B cell (primary cell): ENCODE measurements around the gene AHCTF1. TPM values are rescaled to one million over a fixed set of nuclear protein-coding genes. Genes with fewer than 3 reads are reported as not detected.

ENCODE experiments used
- ATAC-seq: fragments of 200-7000 bp; cut with Tn5 transposase; one replicate; pipeline ENCODE4 v1.10.0; 2021; ENCODE audit warnings: low read depth, mild to moderate bottlenecking, moderate number of reproducible peaks, moderate library complexity
- CTCF ChIA-PET: fragments of 350-600 bp; sonication (Branson Sonifier 250); formaldehyde crosslinking; loops from one replicate; lab custom pipeline; 2021; ENCODE audit warnings: antibody characterized with exemption, inconsistent platforms; lab: Charles Lee
- POLR2A ChIA-PET: fragments of 350-600 bp; sonication (Branson Sonifier 250); formaldehyde crosslinking; loops from one replicate; lab custom pipeline; 2021; ENCODE audit warnings: antibody characterized with exemption; lab: Charles Lee
- DNase-seq: peaks from one replicate; pipeline ENCODE4 v3.0.0; 2013
- H2AFZ ChIP-seq: 2 replicates; pipeline ENCODE4 v1.6.1; 2012; ENCODE audit warnings: mild to moderate bottlenecking, low read depth, low read length; ENCODE audit not compliant: insufficient read depth, poor library complexity, severe bottlenecking
- H3K27ac ChIP-seq, 2 donors: 1 replicate in 1 of 2; 2 replicates in 1 of 2; pipeline ENCODE4 v1.5.1; 2012 to 2013; ENCODE audit warnings: low read length in 2 of 2, mild to moderate bottlenecking in 2 of 2, moderate library complexity in 1 of 2
- H3K27me3 ChIP-seq, 4 experiments: fragments of 200-600 bp in 1 of 4; sonication (generic) in 1 of 4; replicated peaks in 1 of 4; 1 replicate in 2 of 4; 2 replicates in 2 of 4; pipeline versions ENCODE4 v1.6.1 to v1.7.0; 2013 to 2016; ENCODE audit warnings: low read length in 3 of 4, mild to moderate bottlenecking in 2 of 4, mixed read lengths in 1 of 4, moderate library complexity in 1 of 4; ENCODE audit not compliant: insufficient read depth in 4 of 4, control insufficient read depth in 3 of 4; ENCODE audit errors: control extremely low read depth in 1 of 4
- H3K36me3 ChIP-seq, 2 experiments: replicated peaks in 1 of 2; 1 replicate in 1 of 2; 2 replicates in 1 of 2; pipeline versions ENCODE4 v1.6.1 to v1.7.1; 2013; ENCODE audit warnings: low read length in 1 of 2; ENCODE audit not compliant: insufficient read depth in 2 of 2, control insufficient read depth in 1 of 2; ENCODE audit errors: control extremely low read depth in 1 of 2, extremely low read depth in 1 of 2
- H3K4me1 ChIP-seq, 2 donors: fragments of 200-600 bp in 1 of 2; sonication (generic) in 1 of 2; 1 replicate in 1 of 2; 2 replicates in 1 of 2; pipeline versions ENCODE4 v1.5.1 to v1.6.1; 2013 to 2017; ENCODE audit warnings: low read length in 2 of 2; ENCODE audit not compliant: control insufficient read depth in 2 of 2, insufficient read depth in 2 of 2
- H3K4me2 ChIP-seq: replicated peaks from 2 replicates; pipeline ENCODE3; 2012; ENCODE audit warnings: mild to moderate bottlenecking, low read depth, low read length; ENCODE audit not compliant: poor library complexity, severe bottlenecking
- H3K4me3 ChIP-seq, 5 experiments: fragments of 200-600 bp in 1 of 5; sonication (generic) in 1 of 5; 1 replicate in 3 of 5; 2 replicates in 2 of 5; pipeline versions ENCODE4 v1.5.1 to v1.7.0; 2011 to 2016; ENCODE audit warnings: low read length in 4 of 5, mild to moderate bottlenecking in 4 of 5, low read depth in 2 of 5, control low read depth in 1 of 5, moderate library complexity in 1 of 5; ENCODE audit not compliant: insufficient read depth in 1 of 5; ENCODE audit errors: control extremely low read depth in 1 of 5, extremely low read depth in 1 of 5
- H3K79me2 ChIP-seq: fragments of 200-600 bp; sonication (generic); one replicate; pipeline ENCODE4 v1.6.0; 2016; ENCODE audit warnings: low read length; ENCODE audit not compliant: control insufficient read depth, insufficient read depth
- H3K9ac ChIP-seq: fragments of 200-600 bp; sonication (generic); 2 replicates; pipeline ENCODE4 v1.6.1; 2017; ENCODE audit warnings: mild to moderate bottlenecking, low read length, moderate library complexity
- H3K9me3 ChIP-seq, 3 donors: one replicate each; pipeline versions ENCODE4 v1.6.1 to v1.7.1; 2013; ENCODE audit warnings: low read length in 2 of 3; ENCODE audit not compliant: control insufficient read depth in 2 of 3, insufficient read depth in 1 of 3; ENCODE audit errors: control extremely low read depth in 1 of 3
- H4K20me1 ChIP-seq: 2 replicates; pipeline ENCODE4 v1.6.0; 2012; ENCODE audit warnings: mild to moderate bottlenecking, low read length; ENCODE audit not compliant: insufficient read depth, control insufficient read depth, poor library complexity, severe bottlenecking
- H3K27ac Mint-ChIP-seq: one replicate; pipeline ENCODE4 v1.8.0; 2021; ENCODE audit warnings: mixed read lengths
- H3K27me3 Mint-ChIP-seq: one replicate; pipeline ENCODE4 v1.8.0; 2021; ENCODE audit warnings: mixed read lengths
- H3K4me1 Mint-ChIP-seq: one replicate; pipeline ENCODE4 v1.8.0; 2021; ENCODE audit warnings: mixed read lengths
- H3K4me3 Mint-ChIP-seq: one replicate; pipeline ENCODE4 v1.8.0; 2021; ENCODE audit warnings: mixed read lengths
- H3K9me3 Mint-ChIP-seq: one replicate; pipeline ENCODE4 v1.8.0; 2022; ENCODE audit warnings: mixed read lengths; ENCODE audit not compliant: insufficient read depth
- EZH2 ChIP-seq: IDR thresholded peaks from 2 replicates; pipeline ENCODE4 v1.6.1; 2012; ENCODE audit warnings: borderline replicate concordance, low read depth, mild to moderate bottlenecking, moderate library complexity, low read length; ENCODE audit not compliant: insufficient read depth, poor library complexity, severe bottlenecking
- WGBS: methylation state at CpG from one replicate; pipeline ENCODE4 v1.1.5; 2013; ENCODE audit warnings: missing lambda C conversion rate; ENCODE audit not compliant: insufficient coverage; 5-methylcytosine and 5-hydroxymethylcytosine counted together
- intact Hi-C: fragments of 100-400 bp; cut with micrococcal nuclease; formaldehyde crosslinking; loops from one replicate; pipeline ENCODE4 v1.10.0; 2022
- polyA plus RNA-seq: library from polyadenylated mRNA; depleted of rRNA; stranded (reverse); fragments of >200 nt; gene quantifications from 2 replicates; pipeline ENCODE4 v1.2.3, GENCODE V29; 2012
- total RNA-seq, 2 donors: library from RNA; stranded (reverse); fragments of 120-200 nt in 1 of 2; gene quantifications; 1 replicate in 1 of 2; 2 replicates in 1 of 2; pipeline versions ENCODE4 v1.2.3 to v1.2.4, GENCODE V29; 2013 to 2022
- TF ChIP-seq, protein P1 (sequence below): fragments of 200-600 bp; IDR thresholded peaks from one replicate; pipeline ENCODE4 v1.8.0; 2022; ENCODE audit warnings: antibody characterized with exemption, mild to moderate bottlenecking

AHCTF1 gene
- total and polyA plus RNA-seq, 2 donors (not counting 1 experiment from before 2014, with no cell fraction given) = 8.6 to 34.8 TPM

DNA sequence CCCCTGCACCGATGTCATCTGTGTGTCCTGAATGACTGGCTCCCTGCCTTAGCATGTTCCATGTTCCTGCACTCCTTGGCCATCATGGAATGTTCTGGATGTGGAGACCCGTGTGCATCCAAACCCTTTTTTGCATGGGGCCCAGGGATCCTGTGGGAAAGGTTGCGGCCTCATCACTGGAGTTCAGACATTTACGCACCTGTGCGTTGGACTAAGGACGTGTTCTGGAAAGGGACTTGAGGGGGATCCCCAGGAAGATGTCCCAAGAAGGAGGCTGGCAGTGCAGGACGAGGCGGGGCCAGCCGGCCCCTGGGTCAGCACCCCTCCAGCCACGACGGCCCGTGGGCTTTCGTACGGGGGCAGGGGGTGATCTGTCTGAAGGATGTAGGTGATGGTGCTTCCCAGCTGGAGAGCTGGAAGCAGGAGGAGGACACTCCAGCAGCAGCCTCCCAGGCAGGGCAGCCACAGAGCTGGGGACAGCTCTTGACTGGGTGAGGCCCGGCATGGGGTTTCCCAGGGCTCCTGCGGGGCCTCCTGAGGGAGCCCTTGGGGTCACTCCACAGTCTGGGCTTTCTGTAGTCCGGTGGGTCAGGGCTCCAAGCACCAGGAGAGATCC is 140.3 kb downstream of the AHCTF1 start:
- Histone ChIP-seq H3K27me3 (peaks cover 0 to 8% (median 0%) of the 10 kb centered on the region in 4 experiments), H3K9ac (no peak overlapping the region), H2AFZ (no peak overlapping the region), H3K79me2 (no peaks in the 10 kb centered on the region), H3K27ac (no peak overlapping the region), H3K9me3 (peaks cover 0 to 3% (median 0%) of the 10 kb centered on the region in 3 donors), H4K20me1 (no peaks in the 10 kb centered on the region), H3K4me2 (no peak overlapping the region), H3K4me1 (no peaks in the 10 kb centered on the region), H3K4me3 (no peak overlapping the region), H3K36me3 (no peaks in the 10 kb centered on the region)
- Mint-ChIP-seq H3K27ac (no peak overlapping the region), H3K4me3 (no peak overlapping the region), H3K27me3 (peaks cover 13% of the 10 kb centered on the region), H3K9me3 (no peaks in the 10 kb centered on the region), H3K4me1 (peaks cover 5% of the 10 kb centered on the region)
- DNase-seq = no peak
- no peak for ATAC-seq
- ChIA-PET POLR2A (no interaction called here), CTCF (no interaction called here)
- 89% methylated on average over 17 of the region's 17 CpGs for WGBS
- intact Hi-C loops = no loop called here
- TF ChIP-seq, protein P1, sequence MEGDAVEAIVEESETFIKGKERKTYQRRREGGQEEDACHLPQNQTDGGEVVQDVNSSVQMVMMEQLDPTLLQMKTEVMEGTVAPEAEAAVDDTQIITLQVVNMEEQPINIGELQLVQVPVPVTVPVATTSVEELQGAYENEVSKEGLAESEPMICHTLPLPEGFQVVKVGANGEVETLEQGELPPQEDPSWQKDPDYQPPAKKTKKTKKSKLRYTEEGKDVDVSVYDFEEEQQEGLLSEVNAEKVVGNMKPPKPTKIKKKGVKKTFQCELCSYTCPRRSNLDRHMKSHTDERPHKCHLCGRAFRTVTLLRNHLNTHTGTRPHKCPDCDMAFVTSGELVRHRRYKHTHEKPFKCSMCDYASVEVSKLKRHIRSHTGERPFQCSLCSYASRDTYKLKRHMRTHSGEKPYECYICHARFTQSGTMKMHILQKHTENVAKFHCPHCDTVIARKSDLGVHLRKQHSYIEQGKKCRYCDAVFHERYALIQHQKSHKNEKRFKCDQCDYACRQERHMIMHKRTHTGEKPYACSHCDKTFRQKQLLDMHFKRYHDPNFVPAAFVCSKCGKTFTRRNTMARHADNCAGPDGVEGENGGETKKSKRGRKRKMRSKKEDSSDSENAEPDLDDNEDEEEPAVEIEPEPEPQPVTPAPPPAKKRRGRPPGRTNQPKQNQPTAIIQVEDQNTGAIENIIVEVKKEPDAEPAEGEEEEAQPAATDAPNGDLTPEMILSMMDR = no peak
- TF ChIP-seq EZH2 = no peak

DNA sequence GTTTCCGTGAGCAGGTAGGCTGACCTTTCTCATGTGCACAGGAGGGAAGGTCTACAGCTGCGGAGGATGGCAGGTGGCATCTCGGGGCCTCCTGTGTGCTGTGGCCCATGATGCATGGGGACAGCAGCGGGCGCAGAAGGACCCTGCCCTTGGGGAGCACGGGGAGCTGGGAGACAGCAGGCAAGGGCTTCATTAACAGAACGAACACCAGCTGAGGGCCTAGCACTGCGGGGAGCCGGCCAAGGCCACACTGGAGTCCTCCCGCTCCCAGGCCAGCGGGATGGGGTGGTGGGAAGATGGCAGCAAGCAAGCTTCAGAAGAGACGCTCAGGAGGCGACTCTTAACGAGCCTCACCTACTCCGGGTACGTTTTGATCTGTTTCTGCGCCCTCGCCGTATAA is 140.9 kb downstream of the AHCTF1 start:
- Histone ChIP-seq H3K79me2 (no peaks in the 10 kb centered on the region), H3K36me3 (no peaks in the 10 kb centered on the region), H3K4me1 (no peaks in the 10 kb centered on the region), H3K9me3 (peaks cover 0 to 4% (median 0%) of the 10 kb centered on the region in 3 donors), H2AFZ (no peak overlapping the region), H3K27ac (no peak overlapping the region), H3K27me3 (peaks cover 0 to 8% (median 0%) of the 10 kb centered on the region in 4 experiments), H4K20me1 (no peaks in the 10 kb centered on the region), H3K4me2 (no peak overlapping the region), H3K9ac (no peak overlapping the region), H3K4me3 (no peak overlapping the region)
- no peak overlapping the region for H3K4me3 Mint-ChIP-seq
- no peak overlapping the region for H3K27ac Mint-ChIP-seq
- no peaks in the 10 kb centered on the region for H3K9me3 Mint-ChIP-seq
- intact Hi-C loops = no loop called here
- no peak for DNase-seq
- POLR2A ChIA-PET = no interaction called here
- peaks cover 5% of the 10 kb centered on the region for H3K4me1 Mint-ChIP-seq
- no peak for ATAC-seq
- peaks cover 13% of the 10 kb centered on the region for H3K27me3 Mint-ChIP-seq
- TF ChIP-seq, protein P1 = no peak
- no peak for TF ChIP-seq EZH2
- CTCF ChIA-PET = no interaction called here
- WGBS = 97% methylated on average over 19 of the region's 19 CpGs
